GM21576 (cell line): ENCODE results near the gene C15orf62.

ENCODE experiments used
- ATAC-seq: cut with Tn5 transposase; IDR thresholded peaks from one replicate; pipeline ENCODE4 v1.9.1; 2021; ENCODE audit warnings: mild to moderate bottlenecking, moderate library complexity; ENCODE audit not compliant: unreplicated experiment

Gene C15orf62

GRCh38 chr15:40808861-40809450 lies 39.2 kb downstream of the C15orf62 start:
- ATAC-seq = no peak

- ATAC-seq = no peak
These were observed 43.1 kb downstream of the C15orf62 start for GRCh38 chr15:40812721-40813425.

- no peak for ATAC-seq
These were observed 45.4 kb downstream of the C15orf62 start for GRCh38 chr15:40815042-40815698.

GRCh38 chr15:40819048-40819447 lies 49.3 kb downstream of the C15orf62 start:
- ATAC-seq = no peak

- no peak for ATAC-seq
These were observed 51.4 kb downstream of the C15orf62 start for GRCh38 chr15:40821195-40821594.
